ENCODE results near the gene MED6. TPM values are rescaled to one million over a fixed set of nuclear protein-coding genes. Genes with fewer than 3 reads are reported as not detected.

Gene MED6, protein sequence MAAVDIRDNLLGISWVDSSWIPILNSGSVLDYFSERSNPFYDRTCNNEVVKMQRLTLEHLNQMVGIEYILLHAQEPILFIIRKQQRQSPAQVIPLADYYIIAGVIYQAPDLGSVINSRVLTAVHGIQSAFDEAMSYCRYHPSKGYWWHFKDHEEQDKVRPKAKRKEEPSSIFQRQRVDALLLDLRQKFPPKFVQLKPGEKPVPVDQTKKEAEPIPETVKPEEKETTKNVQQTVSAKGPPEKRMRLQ
- total RNA-seq: 18.2 and 20.4 TPM in 2 replicates

DNA sequence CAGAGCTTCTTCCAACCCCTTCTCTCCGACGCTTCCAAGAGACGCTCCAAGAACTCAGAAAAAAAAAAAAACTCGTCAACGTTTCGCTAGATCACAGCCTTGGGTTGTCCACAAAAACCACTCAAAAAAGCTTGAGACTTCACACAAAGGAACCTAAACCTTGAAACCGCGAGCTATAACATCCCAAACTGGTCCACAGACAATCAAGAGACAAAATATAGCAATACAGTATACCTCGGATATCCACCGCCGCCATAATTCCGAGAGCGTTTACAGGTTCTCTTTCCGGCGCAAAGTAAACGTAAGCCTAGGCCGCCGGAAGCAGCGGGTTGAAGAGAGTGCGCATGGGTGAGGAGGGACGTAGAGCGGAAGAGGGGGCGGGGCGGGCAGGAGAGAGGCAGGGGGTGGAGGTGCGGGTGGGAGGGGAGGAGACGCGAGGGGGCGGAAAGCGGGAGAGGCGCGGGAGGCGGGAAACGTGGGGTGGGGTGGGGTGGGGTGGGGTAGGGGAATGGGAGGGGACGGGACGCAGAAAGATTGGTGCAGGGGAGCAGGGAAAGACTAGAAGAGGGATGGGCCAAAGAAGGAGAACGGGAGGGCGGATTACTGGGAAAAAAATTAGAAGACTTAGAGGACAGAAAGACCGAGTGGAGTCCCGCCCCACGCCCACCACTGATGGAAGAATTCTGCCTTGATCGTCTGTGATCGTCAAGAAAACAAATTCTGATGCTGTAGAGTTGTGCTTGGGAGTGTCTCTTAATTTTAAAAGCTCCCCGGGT is at the start of gene MED6:
Gene MED6, minus strand, starts transcription at position 274 of the 776 bp plus-strand sequence. Its CDS starts 18 bp downstream, at position 256.

DNA sequence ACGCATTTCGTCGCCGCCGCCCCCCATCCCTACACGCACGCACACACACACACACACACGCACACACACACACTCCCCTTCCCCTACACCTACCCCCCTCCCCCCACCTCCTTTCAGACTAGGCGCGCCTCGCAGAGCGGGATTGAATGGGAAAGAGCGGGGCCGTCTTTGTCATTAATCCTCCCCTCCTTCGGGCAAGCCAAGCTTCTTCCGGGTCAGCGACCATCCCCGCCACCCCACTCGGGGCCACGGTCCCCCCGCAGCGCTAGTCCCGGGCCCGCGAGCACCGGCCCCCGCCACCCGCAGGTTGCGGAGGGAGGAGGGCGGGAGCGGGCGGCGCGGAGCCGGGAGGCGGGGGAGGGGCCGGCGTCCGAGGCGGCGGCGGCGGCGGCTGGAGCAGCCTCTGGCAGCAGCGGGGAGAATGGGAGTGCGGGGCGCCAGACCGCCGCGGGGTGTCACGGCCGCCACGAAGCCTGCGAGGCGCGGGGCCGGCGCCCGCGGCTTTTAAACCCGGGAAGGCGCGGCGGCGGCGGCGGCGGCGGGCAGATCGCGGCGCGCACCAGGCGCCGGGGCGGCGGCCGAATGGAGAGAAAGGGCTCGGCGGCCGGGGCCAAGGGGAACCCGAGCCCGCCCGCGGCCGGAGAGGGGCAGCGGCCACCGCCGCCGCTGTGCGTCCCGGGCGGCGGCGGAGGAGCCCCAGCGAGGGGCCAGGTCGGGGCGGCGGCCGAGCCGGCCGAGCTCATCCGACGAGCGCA is 41.3 kb upstream of the MED6 start, which contains the start of gene TTC9:
Gene TTC9, plus strand, starts transcription at position 369 of the 755 bp plus-strand sequence. Its CDS starts 214 bp downstream, at position 583.

DNA sequence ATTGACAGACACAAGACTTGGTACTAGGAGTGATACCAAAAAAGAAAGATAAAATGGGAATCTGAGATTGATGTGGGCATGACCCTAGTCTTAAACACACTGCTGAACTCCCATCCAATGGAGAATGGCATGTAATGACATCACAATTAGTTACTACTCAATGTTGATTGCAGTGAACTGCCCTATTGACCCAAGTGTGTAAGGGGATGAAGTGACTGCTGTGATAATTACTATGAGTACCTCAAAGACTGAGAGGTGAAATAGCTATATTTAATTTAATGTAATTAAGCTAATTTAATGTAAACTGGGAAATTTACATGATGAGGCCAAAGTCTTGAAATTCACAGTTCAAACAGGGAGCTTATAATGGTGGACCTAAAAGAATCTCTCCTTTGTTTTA is 65.6 kb downstream of the MED6 start, which contains the start of gene ADAM20:
Gene ADAM20, minus strand, starts transcription at position 101 of the 400 bp plus-strand sequence. CDS start 10,247 bp downstream, outside the sequence.

Other genes with a start within 250 kb of the MED6 start
- gene COX16, start 241.0 kb downstream of the MED6 start, total RNA-seq: 41.1 and 43.8 TPM in 2 replicates
- gene SYNJ2BP, start 183.6 kb downstream of the MED6 start, total RNA-seq: 9.8 and 18.8 TPM in 2 replicates
- 0.18 and 0.86 TPM in 2 replicates for gene ADAM21, start 148.5 kb downstream of the MED6 start, total RNA-seq
- gene ADAM20, start 65.7 kb downstream of the MED6 start, total RNA-seq: not detected in 2 replicates
- not detected in 2 replicates for gene TTC9, start 41.3 kb upstream of the MED6 start, total RNA-seq
- 2.9 and 5.7 TPM in 2 replicates for gene MAP3K9, start 208.9 kb upstream of the MED6 start, total RNA-seq